NCI-H748 (cell line): Measurements from ENCODE around the gene PRKAR1B.

Source experiments
- DNase-seq: peaks from one replicate; lab custom pipeline; 2025; ENCODE audit not compliant: unreplicated experiment; lab: John Stamatoyannopoulos, UW

PRKAR1B gene

DNA sequence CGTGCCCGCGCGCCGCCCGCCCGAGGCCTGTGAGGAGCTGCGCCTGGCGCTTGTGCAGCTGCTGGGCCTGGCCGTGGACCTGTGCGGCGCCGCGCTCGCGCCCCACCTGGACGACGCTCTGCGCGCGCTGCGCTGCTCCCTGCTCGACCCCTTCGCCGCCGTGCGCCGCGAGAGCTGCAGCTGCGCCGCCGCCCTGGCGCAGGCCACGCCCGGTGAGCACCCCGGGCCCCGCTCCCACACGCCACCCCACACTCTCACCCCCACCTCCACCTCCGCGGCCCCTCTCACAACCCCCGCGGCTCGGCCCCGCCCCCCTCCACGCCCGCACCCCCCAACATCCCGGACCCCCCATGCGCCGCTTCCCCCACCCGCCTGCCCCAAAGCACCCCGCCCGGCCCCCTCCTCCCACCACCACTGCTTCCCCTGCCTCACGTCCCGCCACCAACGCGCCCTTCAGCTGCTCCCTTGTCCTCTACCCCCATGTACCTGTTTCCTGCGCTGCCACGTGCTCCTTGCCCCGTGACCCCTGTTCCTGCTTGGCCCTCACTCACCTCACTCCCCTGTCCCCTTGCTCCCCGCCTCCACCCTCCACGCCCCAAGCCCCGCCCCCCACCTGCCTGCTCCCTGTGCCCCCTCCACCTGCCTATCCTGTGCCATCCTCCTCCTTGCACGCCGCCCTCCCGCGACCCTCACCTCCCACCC is at the start of gene PRKAR1B:
PRKAR1B (minus strand) TSS at position 178 of the 702 bp plus-strand sequence. CDS start 15,776 bp downstream, outside the sequence.
- peak; percentile 72 for DNase-seq

DNA sequence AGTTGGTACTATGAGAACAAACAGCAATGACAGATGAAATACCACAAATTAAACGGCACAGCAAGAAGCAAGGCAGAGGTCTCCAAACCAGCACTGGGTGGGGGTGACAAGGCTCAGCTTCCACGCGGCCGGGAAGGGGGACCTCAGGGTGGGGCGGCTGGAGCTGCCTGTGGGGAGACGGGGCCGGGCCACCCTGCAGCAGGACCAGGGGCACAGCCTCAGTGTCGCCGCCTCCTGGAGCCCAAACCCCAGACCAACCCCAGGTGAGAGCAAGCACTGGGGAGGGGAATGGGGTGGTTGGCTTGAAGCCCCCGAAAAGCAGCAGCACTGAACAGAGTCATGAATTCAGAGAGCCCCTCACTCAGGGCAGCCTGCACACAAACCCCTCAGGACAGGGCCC is 49.3 kb upstream of the PRKAR1B start:
- no peak for DNase-seq

DNA sequence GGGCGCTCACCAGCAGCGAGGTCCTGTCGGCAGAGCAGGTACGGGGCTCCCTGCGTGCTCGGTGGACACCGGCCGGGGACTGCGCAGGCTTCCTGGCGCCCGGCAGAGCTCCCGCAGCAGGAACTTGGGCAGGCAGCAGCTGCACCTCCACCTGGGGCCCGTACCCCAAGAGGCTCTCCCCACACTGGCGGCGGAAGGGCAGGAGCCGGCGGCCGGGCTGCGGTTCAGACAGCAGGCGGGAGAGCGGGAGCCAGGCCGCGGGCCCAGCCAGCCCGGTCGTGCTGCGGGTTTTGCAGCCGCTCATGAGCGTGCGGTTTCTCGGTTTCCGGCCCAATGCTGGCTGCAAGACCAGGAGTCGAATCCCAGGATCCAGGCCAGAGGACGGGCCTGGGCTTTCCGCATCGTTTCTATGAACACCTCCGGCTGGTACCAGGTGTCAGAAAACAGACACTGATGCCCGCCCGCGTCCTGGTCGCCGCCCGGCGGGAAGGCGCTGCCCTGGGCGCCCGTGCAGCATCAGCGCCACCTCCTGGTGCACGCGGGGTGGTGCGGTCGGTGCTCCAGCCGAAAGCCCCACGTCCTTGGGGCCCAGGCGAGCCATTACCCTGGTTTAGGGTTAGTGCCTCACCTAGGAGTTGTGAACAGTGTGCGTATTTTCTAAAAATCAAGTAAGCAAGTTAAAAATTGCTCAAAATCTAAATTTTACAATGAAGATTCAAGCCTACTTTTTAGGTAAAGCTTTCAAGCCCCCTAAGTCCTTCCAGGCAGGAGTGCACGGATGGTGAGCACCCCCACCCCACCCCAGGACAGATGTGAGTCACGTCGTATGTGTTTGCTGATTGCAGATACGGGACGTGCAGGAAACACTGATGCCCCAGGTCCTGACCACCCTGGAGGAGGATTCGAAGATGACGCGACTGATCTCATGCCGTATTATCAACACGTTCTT is 47.4 kb upstream of the PRKAR1B start:
- peak; percentile 48 for DNase-seq

DNA sequence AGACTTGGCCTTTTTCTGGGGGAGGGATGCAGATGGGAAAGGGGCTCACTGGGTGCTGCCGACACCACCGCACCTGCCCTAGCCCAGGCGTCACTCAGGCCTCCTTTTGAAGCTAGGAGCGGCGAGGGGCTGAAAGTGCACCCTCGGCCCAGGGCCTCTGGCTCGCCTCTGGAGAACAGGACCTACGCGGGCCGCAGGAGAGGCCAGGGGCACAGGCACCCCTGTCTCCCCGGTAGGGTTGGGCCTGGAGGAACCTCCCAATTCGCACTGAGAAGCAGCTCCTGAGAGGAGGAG is 46.5 kb upstream of the PRKAR1B start:
- no peak for DNase-seq

DNA sequence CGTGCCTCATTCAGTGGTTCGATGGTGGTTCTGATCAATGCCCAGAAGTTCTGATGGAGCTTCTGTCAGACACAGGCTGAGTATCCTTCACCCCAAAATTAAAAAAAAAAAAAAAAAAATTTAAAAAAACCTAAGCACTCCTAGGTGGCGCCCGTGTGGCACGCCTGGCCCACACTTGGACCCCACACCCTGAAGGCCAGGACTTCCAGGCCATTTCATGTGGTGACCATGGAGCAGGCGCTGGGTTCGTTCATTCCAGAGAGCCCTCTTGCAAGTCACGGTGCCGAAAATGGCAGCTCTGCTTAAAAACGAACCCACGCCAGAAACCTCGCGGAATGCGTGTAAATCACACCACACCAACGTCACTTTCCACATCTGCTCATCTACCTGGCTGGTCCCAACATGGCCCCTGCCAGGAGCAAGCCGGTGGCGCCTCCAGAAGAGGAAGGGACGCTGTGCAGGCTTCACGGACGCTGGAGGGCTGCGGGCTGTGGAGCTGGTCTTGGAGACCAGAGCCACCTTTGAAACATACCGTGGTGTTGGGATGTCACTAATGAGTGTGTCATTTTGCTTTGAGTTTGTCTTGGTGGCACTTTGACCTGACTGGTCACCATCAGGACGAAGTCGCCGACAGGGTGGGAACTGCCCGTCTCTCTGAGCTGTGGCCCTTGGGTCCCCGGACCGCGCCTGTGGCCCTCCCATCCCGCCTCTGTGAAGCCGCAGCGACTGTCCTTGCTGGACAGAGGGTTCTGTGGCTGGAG is 46.0 kb upstream of the PRKAR1B start:
- DNase-seq = no peak

DNA sequence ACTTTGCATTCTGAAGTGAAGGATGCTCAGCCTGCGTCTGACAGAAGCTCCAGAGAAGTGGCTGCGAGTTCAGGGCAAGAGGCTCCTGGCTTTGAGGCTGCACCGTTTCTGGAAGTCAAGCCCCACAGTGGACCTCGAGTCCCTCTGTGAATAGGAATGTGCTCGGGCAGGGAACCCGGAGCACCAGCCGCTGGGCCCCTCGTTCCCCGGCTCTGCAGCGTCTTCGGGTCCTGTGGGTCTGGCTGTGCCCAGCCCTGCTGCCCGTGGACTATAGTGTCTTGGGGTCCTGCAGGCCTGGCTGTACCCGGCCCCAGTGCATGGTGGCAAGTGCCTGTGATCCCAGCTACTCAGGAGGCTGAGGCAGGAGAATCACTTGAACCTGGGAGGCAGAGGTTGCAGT is 45.3 kb upstream of the PRKAR1B start:
- no peak for DNase-seq

DNA sequence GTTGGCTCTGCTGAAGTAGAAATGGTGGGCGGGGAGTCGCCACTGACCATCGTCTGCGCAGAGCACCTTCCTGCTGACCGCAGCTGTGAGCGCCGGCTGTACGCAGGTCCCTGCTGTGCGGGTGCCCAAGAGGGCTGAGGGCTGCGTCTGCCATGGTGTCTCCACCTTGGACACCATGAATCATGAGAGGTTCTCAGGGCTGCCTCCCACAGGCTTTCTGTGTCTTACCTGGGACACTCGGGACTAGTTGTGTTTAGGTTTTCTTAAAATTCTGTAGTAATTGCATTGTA is 44.9 kb upstream of the PRKAR1B start:
- no peak for DNase-seq

DNA sequence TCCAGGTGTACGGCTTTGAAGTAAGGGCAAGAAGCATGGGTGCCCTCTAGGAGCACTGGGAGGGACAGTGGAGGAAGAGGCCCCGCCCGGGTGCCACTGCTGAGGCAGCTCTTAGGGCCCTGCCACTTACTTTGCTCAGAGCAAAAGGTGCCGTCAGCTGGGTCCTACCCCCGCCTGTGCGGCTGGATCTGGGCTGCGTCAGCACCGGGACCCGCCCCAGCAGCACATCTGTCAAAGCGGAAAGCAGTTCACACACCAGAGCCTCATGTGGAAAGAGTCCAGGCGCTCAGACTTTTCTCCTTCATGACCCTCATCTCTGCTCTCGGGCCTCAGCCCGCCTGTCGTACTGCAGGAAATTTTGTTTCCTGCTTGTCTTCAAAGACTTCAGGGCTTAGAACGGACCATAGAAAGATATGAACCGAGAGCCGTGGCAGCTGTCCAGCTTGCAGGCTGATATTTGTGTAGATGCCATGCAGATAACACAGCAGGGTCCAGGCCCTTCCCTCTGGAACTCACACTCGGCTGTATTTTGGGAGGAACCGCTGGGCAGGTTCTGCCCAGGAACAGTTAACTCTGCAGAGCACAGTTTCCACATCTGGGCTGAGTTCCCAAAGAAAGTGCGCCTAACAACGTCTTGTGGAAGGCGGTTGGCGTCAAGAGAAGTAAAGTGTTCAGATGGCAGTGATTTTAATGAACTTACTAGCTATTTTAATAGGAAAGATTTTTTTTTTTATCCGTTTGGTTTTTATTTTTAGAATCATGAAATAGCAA is 44.3 kb upstream of the PRKAR1B start:
- DNase-seq = no peak

DNA sequence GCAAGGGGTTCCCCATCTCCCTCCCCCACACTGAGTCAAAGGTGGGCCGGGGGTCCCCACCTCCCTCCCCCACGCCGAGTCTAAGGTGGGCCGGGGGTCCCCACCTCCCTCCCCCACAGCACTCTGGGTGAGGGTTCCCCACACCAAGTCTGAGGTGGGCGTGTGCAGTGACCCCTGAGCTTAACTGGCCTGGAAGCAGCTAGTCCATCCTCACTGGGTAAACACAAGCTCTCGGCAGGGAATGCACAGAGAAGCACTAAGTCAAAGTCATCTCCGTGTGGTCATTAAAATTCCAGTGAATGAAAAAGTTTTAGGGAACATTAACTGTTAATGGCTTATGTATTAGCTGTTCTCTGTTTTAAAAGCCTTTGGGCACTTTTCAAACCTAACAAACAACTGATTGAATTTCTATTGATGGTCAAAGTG is 43.7 kb upstream of the PRKAR1B start:
- no peak for DNase-seq

DNA sequence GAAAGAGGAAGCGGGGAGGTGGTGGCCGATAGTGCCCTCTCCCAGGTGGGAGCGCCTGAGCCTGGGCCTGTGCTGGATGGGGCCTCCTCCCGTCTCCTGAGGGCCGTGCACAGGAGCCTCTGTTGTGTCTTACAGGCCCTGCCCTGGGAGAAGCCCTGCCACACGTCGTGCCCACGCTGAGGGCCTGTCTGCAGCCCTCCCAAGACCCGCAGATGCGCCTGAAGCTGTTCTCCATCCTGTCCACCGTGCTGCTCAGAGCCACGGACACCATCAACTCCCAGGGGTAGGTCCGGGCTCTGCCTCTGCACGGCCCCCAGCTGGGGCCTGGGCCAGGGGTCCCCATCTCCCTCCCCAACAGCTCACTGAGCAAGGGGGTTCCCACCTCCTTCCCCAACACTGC is 43.3 kb upstream of the PRKAR1B start:
- DNase-seq = no peak

DNA sequence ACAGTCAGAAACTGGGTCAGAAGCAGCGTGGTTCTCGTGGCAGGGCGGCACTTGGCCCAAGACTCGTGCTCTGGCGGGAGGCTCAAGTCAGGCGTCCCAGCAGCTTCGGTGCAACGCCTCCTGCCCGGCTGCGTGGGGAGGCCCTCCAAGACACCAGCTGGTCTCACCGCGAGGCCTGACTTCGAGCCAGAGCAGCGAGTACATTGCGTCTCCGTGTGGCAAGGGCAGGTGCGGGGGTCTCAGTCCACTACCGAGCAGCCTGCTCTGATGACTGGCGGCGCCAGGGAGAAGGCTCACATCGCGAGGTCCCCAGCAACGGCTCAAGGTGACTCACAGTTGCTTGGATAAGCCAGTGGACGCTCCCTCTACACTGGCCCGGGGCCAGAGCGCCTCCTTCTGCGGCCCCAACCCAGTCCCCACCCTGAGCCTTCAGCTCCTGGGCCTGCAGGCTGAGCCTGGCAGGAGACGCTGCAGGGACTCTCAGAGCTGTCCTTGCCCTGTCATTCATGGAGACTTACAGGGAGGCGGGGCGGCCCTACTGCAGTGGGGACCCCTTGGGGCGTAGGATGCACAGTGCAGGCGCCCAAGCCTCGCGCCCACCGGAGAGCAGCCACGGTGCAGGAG is 41.9 kb upstream of the PRKAR1B start:
- peak; percentile 45 for DNase-seq

DNA sequence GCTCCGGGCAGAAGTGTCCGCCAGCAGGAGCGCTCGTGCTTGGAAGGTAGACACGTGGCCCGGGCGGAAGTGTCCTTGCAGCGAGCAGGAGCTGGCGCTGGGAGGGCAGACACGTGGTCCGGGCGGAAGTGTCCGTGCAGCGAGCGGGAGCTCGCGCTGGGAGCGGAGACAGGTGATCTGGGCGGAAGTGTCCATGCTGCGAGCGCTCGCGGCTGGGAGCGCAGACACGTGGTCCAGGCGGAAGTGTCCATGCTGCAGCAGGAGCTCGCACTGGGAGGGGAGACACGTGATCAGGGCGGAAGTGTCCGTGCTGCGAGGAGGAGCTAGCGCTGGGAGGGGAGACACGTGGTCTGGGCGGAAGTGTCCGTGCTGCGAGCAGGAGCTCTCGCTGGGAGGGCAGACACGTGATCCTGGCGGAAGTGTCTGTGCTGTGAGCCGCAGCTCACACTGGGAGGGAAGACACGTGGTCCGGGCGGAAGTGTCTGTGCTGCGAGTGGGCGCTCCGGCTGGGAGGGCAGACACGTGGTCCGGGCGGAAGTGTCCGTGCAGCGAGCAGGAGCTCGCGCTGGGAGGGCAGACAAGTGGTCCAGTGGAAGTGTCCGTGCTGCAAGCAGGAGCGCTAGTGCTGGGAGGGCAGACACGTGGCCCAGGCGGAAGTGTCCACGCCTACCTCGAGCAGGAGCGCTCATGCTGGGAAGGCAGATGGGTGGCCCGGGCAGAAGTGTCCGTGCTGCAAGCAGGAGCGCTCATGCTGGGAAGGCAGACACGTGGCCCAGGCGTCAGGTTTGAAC is 41.1 kb upstream of the PRKAR1B start:
- DNase-seq = peak; percentile 100

DNA sequence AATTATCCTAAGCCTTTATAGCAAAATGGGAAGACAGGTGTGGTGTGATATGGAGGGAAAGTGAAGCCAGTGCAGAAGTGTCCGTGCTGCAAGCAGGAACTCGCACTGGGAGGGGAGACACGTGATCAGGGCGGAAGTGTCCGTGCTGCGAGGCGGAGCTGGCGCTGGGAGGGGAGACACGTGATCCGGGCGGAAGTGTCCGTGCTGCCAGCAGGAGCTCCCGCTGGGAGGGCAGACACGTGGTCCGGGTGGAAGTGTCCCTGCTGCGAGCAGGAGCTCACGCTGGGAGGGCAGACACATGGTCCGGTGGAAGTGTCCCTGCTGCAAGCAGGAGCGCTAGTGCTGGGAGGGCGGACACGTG is 40.5 kb upstream of the PRKAR1B start:
- DNase-seq = peak; percentile 99

DNA sequence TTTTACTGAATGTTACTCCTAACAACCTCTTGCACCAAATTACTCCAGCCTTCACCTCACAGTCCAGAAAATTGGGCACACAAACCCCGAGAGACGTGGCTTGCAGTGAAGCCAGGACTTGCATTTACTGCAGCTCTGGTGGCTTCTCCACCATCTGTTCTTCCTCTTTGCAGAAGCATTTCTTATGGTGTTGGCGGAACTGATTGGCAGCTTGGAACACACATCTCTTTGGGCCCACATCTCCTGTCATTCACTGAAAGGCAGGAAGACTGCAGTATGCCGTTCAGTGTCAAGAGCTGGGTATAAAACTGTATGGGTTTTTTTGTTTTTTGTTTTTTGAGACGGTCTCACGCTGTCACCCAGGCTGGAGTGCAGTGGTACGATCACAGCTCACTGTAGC is 38.3 kb upstream of the PRKAR1B start:
- no peak for DNase-seq

DNA sequence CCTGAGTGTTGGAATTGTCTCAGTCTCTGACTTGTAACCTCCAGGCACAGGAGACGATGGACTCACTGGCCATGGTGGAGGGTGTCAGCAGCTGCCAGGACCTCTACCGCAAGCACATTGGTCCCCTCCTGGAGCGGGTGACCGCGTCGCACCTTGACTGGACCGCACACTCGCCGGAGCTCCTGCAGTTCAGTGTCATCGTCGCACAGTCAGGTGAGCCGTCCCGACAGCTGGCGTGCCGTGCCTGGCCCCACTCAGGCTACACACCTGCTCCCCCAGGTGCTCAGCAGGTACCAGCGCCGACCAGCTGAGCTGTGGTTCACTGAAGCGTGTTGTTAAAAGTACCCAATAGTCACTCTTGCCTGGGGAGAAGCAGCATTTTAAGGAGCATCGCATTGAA is 36.7 kb upstream of the PRKAR1B start:
- no peak for DNase-seq

DNA sequence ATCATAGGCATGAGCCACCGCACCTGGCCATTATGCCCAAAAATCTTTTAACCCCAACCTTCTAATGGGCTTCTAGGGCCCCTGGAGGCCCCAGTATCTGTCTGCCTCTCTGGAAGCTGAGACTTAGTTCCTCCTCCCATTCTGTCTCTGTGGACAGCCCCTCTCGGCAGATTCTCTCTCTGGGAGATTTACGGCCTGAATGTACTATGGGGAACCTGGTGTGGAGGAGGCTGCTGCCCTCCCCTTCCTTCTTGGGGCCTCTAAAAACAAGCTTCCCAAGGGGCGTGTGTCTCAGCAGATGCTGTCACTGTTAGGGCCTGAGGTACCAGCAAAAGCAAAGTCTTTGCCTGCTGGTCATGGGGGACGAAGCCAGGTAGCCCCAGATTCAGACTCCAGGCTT is 35.8 kb upstream of the PRKAR1B start:
- no peak for DNase-seq

DNA sequence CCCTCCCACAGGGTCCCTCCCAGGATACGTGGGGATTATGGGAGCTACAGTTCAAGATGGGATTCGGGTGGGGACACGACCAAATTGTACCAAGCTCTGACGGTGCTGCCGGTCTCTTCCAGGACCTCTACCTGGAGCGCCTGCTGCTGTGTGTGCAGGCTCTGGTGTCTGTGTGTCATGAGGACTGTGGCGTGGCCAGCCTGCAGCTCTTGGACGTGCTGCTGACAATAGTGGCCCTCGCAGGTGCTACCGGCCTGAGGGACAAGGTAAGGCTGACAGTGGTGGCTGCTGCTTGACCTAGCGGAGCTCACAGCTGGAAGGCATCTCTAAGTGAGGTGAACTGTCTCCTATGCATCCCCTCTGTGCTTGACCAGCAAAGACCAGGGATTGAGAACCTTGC is 34.5 kb upstream of the PRKAR1B start:
- no peak for DNase-seq

DNA sequence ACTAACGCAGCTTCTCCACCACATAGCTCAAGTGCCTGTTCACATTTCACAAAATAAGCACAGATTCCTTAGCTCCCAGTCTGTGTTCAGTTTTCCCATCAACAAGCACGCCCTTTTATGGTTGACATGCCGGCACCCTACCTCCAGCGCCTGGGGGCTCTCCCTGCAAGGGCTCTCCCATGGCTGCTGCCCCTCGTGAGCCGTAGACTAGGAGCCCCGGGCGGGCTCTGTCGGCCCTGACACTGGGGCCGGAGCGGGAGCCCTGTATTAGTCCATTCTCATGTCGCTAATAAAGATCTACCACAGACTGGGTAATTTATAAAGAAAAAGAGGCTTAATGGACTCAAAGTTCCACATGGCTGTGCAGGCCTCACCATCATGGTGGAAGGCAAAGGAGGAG is 34.0 kb upstream of the PRKAR1B start:
- DNase-seq = no peak

DNA sequence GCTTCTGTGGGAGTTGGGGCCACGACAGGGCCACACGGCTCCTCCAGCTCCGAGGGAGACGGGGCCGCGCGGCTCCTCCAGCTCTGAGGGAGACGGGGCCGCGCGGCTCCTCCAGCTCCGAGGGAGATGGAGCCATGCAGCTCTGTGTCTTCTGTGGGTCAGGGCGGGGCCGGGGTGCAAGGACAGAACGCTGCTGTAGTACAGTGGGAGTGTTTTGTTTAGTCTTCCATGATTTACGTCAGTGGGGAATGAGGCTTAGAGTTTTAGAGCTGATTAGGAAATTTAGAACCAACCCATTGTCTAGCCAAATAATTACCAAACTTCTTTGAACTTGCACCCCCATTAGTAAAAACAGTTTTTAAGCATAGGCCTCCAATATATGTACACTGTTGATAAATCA is 32.9 kb upstream of the PRKAR1B start:
- DNase-seq = no peak

DNA sequence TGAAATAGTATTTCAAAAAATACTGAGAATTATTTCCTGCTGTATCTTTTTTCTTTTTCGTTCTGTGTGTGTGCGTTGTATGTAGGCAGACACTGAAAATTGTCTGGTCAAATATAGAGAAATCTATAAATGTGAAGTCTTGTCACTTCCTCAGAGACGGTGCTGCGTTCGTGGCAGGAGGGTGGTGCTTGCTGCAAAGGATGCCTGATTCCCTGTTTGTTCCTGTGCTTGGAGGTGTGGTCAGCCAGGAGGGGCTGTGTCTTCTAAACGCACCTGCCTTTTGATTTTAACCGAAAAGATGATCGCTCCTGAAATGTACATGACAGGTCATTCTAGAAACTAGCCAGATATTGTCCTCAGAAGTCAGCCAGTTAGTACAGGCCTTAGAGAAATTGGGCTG is 32.5 kb upstream of the PRKAR1B start:
- DNase-seq = no peak
